Middle frontal gyrus (tissue), 1 donor: ENCODE data around the gene LRRC8D.

Experiments used
- DNase-seq: peaks from one replicate; pipeline ENCODE4 v3.0.0-alpha.2; 2015; ENCODE audit warnings: low spot score; ENCODE audit errors: extremely low spot score

LRRC8D gene

DNA sequence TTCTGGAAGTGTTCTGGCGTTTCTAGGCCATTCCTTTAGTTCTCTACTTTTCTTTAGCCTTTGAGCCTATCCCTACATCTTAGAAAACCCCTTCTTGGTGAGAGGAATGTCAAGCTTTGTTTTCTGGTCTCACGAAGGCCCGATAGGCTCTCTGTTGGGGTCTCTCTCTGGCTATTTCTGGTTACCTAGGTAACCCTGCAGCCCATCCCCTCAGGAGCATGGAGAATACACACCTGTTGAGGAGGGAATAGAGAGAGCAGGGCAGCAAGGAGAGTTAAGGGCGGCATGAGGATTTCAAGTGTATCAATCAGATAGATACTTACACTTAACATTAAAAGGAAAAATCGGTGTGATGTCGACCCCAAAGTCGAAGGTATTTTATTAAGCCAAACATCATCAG lies 45.7 kb downstream of the LRRC8D start:
- no peak for DNase-seq

DNA sequence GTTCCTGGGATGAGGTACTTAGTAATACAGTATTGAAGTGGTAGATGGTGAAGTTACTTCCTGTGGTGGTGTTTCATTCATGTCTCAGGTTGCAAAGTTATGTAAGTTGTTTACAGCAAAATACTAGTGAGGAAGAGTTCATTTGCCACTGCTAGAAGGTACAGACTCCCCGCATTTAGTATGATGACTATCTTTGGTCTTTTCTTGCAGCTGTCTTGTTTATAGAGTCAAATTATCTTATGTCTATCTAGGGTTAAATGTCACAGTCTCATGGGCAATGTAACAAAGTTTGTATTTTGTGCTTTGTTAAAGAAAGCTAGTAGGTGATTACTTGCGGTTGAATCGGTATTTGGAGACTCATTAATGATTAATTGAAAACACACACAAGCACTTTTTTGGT lies 50.2 kb downstream of the LRRC8D start:
- no peak for DNase-seq

DNA sequence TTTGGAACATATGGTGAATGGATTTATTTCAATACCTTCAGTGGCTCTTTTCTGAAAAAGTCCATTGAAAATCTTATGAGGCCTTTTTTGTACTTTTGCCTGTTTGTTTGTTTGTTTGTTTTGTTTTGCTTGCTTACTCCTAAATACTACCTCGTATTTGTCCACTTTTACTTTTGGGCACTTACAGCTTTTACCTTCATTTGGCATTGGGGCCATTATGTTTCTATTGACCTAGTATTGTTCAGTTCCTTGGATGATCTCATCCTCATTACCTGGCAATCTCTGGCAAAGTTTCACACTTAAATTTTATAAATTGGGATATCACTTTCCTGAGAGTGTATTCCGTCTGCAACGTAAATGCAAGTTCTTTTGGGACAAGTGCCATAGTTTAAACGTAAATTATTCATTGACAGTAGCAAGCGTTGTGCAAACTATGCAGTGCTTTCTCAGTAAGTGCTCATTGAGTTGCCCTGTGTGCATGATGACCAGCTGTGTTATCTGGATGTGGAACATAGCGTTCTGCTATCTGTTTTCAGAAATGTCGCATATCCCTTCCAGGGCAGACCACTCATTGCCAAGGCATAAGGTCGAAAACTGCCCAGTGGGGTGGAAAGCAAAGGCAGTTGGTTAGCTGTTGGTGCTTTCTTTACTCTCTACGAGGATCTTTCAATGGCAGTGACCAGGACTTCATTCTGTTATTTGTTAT lies 51.1 kb downstream of the LRRC8D start:
- DNase-seq = no peak

DNA sequence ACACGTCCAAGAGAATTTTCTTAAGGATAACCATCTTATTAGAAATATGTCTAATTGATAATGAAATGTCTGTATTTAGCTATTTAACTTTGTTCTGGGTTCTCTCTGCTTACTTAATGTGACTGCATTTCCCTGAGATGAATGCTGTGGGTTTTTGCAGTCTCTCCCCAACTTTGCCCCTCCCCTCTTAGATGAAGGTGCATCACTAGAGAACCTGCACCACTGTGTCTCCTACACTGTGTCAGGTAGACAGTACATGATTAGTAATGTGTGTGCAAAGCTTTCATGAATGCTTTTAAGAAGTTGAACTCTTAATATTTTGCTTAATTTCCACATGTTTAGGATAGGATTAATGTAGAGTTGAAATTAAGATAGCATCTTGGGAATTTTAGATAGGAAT lies 51.7 kb downstream of the LRRC8D start:
- DNase-seq = no peak

DNA sequence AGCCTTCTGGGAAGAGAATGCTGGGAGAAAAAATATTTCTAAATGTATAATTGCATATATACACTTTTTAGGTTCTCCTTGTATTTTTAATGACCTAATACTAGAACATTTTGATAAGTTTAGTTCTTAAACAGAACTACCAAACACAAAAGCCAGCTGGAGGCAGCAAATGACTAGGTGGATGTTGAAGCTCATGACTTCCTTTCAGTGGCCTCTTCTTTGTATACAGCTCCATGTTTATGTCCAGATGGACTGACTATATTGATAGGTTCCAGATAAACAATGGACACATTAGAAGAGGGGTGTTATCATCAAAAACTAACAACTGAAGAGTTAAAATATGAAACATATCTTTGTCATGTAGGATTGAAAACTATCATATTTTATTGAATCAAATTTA lies 52.5 kb downstream of the LRRC8D start:
- DNase-seq = no peak

DNA sequence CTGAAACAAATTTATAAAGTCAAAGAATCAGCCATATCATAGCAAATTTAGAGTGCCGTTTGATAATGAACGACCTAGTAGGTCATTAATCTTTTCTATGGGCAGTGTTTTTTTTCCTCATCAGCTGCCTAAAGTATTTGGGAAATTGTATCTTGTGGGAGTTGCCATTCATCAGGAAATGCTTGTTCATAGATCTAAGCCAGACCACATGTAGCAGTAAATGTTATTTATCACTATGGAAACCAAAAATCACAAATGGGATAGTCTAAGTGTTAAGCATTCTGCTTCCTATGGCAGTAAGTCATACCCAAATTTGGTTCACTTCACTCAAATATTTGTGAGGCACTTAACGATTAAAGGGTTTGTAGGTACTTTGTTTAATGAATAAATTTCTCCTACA lies 52.9 kb downstream of the LRRC8D start:
- DNase-seq = no peak

DNA sequence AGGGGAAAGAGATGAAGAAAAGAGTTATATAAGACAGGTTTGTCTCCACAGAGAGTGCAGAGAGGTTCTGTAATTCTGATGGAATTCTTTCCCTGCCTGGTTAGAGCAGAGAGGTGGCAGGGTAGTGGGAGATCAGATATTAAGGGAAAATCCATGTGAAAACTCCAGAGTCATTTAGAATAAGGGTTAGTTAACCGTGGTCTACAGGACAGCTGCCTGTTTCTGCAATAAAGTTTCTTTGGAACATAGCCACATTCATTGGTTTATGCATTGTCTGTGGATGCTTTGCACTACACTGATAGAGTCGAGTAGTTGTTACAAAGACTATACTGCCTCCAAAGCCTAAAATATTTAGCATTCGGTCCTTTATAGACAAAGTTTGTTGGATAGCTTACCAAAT lies 55.6 kb downstream of the LRRC8D start:
- DNase-seq = no peak

DNA sequence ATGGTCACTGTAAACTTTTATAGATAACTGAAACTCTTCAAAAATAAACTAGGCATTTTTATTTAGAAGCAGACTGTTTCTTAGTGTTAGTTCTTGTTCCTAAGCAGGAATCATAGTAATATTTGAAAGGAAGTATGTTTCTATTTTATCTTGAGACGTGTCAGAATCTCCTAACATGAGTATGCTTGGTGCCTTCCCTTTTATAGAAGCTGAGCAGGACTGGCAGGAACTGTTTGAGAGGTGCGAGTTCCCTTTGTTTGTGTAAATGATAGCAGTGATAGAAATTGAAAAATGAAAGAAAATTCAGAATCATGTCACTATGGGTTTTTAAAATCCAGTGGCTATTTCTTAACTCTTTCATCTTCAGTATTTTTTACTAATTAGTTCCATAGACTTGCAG lies 56.9 kb downstream of the LRRC8D start:
- DNase-seq = no peak

DNA sequence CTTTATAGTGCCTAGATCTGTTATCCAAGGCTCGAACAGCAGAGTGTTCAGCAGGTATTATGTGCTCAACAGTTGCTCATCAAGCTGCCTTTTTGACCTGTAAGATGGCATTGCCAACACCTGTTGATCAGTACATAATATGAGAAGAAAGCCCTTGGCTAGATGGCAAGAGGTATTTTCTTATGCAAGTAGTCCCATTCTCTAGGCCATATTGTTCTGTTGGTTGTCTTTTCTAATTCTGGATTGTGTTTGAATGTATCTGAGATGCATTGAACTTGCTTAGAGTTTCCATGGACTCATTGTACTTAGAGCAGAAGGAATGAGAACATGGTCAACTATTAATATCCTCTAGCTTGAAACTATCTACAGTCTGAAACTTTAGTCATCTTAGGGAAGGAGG lies 57.4 kb downstream of the LRRC8D start:
- DNase-seq = no peak

DNA sequence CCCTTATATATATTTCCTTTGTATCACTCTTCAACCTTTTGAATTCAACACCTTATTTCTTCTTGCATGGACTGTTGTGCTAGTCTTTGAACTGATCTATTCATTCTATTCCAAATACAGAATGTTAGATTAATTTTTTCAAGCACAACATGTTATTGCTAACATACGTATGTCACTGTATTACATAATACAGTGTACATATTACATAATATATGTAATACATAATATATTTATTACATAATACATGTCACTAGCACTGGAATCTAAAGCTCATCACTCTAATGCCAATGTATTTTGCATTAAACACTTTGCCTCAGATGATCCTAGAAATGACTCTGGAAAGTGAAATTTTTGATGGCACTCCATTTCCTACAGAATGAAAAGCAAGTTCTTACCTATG lies 59.8 kb downstream of the LRRC8D start:
- DNase-seq = no peak

DNA sequence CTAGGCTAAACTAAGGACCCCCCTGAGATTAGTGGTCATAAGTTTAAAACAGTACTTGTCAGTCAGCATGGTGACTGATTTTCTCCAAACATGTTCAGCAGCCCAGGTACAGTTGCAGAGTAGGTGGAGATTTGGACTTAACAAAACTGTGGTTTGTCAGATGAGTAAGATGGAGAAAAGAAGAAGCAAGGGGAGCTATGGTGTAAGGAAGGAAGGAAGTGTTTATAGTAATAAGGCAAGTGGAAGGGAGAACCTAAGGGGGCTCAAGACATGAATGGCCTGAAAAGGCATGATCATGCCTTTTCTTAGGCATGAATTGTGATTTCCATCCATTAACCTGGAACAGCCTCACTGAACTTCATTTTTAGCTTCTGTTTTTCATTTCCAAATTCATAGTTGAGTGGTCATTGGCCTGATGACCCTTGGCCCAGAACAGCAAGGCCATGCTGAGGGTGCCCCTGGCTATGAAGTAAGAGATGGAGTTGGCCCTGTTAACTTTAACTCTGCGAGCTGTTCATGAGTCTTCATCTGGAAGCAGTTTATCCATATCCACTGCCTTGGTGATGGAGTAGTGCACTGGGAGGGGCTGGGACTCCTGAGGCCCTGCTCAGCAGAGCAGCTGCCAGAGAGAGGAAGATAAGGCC lies 60.7 kb downstream of the LRRC8D start:
- no peak for DNase-seq

DNA sequence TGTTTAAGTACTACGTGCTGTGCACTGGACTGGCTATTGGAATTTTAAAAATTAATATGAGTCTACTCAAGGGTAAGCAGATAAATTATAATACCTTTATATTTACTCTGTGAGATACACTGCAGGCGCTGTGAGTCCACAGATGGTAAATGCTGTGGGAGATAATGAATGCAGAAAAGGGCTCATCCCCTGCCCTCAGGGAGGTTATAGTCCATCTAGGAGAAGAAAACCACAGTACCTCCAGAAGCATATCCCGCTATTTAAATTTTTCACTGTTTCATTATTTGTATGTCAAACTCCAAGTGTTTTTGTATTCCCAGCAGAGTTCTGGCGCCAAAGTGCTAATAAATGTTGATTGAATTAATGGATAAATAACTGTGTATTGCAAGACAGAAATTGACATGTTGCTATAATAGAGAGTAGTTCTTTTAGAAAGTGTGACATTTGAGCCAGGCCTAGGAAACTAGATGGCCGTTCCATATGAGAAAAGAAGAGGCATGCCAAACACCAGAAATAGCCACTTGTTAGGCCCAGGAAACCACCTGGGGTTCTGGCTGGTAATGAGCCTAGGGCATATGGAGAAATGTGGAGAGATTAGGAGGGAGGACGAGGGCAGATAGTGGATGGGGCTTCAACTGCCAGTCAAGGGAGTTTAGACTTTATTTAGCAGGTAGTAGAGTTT lies 61.7 kb downstream of the LRRC8D start:
- no peak for DNase-seq

DNA sequence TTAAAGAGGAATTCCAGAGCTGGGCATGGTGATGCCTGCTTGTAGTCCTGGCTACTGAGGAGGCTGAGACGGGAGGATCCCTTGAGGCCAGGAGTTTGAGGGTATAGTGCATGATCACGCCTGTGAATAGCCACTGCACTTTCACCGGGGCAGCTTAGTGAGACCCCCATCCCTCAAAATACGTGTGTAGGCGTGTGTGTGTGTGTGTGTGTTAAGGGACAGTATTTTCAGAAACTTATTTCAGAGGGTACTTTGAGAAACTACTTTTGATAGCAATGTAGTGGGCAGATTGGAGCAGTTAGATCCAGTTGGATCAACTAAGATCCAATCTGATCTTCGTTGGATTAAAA lies 62.2 kb downstream of the LRRC8D start:
- DNase-seq = no peak

DNA sequence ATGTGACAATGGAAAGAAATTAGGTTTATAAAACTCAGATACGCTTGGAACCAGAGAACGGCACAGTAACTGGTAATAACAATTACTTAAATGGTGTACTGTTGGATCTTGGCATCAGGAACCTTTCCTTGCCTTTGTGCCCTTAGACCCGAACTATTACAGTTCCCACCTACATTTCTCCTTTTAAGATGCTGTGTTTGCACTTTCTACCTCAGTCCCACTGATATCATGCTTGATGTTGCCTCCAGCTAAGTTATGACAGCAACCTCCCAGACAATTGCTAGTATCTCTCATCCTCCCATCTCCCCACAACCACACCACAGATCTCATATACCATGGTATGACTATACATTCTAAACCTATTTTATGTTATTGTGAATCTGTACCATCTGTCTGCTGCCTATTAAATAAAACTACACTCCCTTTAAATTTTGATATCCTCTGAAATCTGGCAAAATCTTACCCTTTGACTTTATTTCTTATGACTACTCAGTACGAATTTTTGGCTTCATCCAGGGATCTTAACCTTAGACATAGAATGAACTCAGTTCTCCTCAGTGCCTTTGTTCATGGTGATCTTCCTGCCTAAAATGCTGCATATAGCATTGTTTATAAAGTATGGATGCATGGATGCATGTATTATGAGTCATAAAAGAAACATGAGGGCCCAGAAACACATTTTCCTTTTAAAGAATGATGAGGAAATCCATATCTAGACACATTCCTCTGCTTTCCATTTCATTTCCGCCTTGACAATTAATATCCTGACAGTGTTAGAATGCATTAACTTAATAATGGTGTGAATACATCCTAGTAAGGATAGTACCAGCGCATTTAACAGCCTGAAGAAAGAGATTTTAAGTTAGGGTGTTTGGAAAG lies 64.1 kb downstream of the LRRC8D start:
- DNase-seq = no peak

DNA sequence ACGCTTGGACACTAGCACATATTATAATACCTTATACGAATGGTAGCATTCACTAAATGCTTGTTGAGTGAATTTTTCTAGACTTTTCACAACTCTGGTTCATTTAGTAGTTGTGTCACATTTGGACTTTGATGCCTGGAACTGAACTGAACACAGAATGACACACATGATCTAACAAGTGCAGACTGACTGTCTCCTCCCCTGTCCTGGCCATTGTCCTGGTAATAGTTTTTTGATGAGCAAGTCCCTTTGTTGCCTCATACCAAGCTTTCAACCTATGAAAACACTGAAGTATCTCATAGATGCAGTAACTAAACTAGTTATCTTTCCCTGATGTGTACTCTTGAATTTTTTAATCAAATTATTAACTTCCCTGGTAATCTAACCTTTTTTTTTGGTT lies 66.4 kb downstream of the LRRC8D start:
- no peak for DNase-seq

DNA sequence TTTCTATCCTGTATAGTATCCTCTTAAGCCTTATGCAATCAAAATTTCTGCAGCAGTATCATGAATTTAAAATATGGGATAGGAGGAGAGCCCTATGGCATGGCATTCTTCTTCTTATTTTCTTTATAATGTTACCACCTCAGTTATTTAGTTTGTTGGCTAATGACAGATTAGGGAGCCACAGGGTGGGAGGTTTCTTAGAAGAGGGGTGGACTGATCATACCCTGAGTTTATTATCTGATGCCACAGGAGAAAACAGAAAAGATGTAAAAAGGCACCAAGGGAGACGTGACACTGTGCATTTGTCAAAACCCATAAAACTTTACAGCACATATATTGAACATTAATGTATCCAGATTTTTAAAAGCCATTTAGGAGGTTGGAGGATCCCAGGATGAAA lies 66.9 kb downstream of the LRRC8D start:
- no peak for DNase-seq

DNA sequence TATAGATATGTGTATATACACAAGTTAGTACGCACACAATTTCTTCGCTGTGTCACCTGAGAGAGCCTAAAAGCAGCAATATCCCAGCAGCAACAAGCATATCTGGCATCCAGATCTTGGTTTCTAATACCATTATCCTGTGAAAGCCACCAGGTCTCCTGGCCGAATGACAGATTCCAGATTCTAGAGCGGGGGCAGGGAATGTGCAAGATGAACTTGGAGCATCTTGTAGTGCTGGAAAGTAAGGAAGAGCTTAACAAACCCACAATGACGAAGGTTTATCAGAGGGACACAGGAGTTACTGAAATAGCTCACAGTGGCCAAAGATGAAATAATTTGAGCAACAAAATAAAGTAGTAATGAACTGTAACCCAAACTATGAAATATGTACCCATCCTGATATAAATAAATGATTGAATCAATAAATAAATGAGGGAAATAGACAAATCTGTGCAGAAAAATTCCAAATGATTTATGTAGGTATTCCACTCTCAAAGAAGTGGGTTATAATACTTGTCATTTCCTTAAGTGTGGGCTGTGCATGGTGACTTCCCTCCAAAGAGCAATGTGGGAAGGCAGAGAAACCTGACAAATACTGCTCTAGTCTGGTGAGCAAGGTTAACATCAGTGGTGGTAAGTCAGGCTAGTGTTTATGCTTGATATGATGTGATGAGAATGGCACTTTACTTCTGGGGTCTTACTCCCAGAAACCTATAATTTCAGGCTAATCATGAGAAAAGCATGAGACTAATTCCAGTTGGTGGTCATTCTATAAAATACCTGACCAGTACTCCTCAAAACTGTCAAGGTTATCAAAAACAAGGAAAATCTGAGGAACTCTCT lies 67.9 kb downstream of the LRRC8D start:
- DNase-seq = no peak

DNA sequence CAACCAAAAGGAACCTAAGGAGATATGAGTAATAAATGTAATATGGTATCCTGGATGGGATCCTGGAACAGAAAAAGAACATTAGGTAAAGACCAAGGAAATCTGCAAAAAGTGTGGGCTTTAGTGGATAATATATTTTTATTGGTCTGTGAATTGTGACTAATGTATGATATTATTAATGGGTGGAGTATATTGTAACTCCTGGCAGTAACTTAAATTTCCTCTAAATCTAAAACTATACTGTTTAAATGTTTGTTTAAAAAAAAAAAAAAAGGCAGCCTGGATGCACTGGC lies 68.4 kb downstream of the LRRC8D start:
- DNase-seq = no peak

DNA sequence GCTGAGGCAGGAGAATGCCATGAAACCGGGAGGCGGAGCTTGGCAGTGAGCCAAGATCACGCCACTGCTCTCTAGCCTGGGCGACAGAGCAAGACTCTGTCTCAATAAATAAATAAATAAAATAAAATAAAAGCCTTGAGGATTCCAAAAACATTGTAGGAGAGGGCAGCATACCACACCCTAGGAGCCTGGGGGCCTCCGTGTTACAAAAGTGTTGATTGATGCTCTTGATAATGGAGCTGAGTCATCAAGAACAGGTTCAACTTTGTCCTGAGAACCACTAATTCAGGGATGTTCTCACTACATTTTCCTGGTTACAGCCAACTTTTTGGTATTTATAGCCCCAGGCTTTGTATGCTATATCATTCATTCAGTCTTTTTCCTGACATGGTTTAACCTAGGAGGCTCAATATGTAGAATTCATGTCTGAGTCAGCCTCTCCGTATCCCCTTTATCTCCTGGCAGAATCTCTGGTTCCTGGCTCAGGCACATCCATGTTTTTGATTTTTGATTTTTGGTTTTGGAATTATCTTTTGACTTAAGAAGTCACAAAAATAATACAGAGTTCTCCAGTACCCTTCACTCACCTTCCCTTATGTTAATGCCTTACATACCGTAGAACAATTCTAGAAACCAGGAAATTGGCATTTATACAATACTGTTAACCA lies 69.4 kb downstream of the LRRC8D start:
- no peak for DNase-seq

DNA sequence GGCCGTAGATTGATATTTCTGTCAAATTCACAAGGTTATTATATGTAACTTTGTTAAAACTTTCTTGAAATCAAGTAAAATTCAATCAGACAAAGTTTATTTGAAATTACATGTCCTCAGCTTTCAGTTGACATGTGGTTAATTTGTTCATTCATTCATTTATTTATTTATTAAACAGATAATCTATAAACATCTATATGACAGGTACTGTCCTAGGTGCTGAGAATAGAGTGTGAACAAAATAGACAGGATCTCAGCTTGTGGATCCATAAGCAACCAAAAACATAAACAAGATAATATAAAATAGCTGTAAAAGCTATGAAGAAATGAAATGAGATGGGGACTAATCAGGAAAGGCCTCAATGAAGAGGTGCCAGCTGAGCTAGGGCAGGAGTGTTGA lies 72.0 kb downstream of the LRRC8D start:
- DNase-seq = no peak
